CD4-positive, alpha-beta T cell treated with Interleukin-6 at 100 ng/mL for 8 hours (primary cell): ENCODE data around the gene TESK2.
"Not testable (repeated sequence)": the region's sequence is repeated elsewhere in the genome, so short reads cannot be mapped to it uniquely, and the experiment has no call there.

ENCODE experiments used
- DNase-seq: peaks from one replicate; pipeline ENCODE4 v3.0.0-alpha.2; 2020; ENCODE audit warnings: mixed read lengths, low spot score

Gene TESK2

GRCh38 chr1:45411510-45411899 lies 79.5 kb downstream of the TESK2 start:
- no peak for DNase-seq

GRCh38 chr1:45410850-45411509 lies 80.0 kb downstream of the TESK2 start:
- DNase-seq = no peak

DNA sequence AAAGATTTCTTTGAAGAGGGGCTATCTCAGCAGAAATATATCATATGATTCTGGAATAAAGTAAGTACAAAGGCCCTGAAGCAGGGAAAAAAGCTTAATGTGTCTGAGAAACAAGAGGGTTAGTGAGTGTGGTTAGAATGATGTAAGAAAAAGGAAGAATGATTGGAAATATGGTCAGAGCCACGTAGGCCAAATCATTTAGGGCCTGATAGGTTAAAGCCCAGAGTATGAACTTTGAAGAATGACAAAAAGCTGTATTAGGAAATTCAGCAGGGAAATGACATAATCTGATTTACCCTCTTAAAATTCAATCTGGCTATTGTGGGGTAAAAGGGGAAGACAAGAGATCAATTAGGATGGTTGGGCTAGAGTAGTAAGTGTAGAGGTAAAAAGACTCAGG lies 81.7 kb downstream of the TESK2 start:
- DNase-seq = no peak

DNA sequence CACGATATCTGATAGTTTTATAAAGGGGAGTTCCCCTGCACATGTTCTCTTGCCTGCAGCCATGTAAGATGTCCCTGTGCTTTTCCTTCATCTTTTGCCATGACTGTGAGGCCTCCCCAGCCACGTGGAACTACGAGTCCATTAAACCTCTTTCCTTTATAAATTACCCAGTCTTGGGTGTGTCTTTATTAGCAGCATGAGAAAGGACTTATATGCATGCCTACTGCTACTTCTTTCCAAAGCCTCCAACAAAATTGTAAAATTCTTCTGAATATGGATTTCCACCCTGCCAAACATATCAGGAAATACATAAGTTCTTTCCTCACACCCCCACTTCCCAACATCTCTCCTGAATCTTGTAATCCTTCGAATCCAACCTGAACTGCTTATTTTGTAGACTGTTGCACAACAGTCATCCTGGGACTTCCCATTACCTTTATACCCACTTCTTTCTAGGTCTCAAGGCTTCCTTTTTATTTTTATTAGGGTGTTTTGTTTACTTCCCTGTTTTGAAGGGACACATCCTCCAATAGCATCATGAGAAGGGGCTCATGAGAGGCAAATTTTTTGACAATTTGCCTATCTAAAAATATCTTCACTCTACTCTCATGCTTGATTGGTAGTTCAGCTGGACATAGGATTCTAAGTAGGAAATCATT lies 83.2 kb downstream of the TESK2 start:
- no peak for DNase-seq

DNA sequence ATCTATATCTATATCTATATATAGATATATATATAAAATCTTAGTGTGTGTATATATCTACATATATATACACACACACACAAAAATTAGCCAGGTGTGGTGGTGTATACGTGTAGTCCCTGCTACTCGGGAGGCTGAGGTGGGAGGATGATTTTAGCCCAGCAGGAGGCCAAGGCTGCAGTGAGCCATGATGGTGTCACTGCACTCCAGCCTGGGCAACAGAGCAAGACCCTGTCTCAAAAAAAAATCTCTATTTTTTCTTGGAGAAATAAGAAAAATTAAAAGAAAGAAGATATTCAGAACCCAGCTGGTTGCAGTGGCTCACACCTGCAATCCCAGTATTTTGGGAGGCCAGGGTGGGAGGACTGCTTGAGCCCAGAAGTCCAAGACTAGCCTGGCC lies 85.3 kb downstream of the TESK2 start:
- no peak for DNase-seq

DNA sequence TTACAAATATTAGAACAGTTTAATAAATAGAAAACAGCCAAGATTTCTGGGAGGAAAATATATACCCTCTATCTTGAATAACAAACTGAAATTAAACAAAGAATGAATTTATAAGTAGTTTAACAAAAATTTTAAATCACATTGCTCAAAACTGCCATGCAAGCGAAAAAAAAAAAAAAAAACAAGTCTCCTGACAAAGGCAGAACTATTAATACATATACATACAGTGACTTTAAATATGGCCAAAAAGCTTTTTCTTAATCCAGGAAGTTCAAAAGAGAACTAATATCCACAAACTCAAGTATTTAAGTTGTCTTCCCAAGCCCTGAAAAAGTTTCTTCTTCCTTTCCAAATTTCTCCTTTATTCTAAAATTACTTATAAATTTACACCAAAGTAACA lies 87.2 kb downstream of the TESK2 start:
- no peak for DNase-seq

DNA sequence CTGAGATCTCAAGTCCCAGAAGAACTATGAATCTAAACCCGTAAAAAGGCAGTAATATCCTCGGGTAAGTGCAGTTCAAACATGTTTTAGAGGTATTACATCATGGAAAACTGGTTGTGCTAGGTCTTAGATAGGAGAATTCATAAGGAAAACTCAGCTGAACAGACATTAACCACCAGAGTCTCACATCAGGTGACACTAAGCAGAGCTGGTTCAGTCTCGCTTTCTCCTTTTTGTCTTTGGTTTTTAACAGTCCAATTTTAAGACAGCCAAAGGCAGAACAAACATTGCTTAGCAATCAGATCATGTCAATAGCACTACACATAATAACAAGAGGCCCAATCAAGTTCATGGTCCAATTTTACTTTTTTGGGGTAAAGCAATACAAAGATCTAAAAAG lies 87.7 kb downstream of the TESK2 start:
- no peak for DNase-seq

GRCh38 chr1:45401524-45401923 lies 89.4 kb downstream of the TESK2 start:
- DNase-seq = no peak

DNA sequence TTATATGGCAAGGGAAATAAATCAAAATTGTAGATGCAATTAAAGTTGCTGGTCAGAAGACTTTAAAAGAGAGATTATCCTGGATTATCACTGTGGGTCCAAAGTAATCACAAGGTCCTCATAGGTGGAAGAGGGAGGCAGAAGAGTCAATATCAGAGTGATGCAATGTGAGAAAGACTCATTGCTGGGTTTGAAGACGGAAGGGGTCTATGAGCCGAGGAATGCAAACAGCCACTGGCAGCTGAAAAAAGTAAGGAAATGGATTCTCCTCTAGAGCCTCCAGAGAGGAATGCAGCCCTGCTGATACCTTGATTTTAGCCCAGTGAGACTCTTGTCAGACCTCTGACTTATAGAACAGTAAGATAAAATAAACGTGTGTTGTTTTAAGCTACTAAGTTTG lies 90.9 kb downstream of the TESK2 start:
- DNase-seq = no peak

DNA sequence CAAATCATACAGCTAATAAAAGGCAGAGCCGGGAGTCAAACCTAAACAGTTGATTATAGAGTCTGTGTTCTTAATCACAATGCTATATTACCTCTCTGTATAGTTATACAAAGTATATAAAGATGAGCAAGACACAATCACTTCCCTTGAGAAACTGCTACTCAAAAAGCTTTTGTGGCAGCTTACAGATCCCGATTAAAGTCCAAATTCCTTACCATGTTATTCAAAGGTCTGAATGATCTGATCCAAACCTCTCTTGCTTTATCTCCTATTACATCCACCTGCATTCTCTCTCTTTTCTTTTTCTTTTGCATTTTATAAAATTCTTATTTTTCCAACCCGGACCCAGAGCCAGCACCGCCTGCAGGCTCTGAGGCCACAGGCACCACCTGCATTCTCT lies 93.7 kb downstream of the TESK2 start:
- DNase-seq = no peak

GRCh38 chr1:45395582-45395981 lies 95.4 kb downstream of the TESK2 start:
- DNase-seq = no peak

DNA sequence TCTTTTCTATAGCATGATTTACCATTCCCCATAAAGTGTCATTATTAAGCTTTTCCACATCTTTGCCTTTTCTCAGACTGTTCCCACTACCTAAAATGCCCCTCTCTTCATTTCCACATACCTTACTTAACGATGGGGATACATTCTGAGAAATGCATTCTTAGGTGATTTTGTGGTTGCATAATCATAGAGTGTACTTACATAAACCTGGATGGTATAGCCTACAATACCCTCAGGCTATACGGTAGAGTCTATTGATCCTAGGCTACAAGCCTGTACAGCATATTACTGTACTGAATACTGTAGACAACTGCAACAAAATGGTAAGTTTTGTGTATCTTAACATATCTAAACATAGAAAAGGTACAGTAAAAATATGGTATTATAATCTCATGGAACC lies 95.9 kb downstream of the TESK2 start:
- no peak for DNase-seq

DNA sequence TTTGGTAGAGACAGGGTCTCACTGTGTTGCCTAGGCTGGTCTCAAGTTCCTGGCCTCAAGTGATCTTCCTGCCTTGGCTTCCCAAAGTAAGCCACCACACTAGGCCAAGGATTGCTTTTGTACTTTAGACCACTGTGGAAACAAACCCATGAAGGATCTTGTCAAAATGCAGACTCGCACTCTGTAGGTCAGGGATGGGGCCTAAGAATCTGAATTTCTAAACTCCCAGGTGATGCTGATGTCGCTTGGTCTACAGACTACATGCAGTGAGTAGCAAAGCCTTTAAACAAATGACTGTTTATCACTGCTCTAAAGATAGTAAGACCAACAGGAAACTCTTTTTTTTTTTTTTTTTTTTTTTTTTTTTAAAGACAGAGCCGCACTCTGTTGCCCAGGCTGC lies 96.6 kb downstream of the TESK2 start:
- DNase-seq = no peak

DNA sequence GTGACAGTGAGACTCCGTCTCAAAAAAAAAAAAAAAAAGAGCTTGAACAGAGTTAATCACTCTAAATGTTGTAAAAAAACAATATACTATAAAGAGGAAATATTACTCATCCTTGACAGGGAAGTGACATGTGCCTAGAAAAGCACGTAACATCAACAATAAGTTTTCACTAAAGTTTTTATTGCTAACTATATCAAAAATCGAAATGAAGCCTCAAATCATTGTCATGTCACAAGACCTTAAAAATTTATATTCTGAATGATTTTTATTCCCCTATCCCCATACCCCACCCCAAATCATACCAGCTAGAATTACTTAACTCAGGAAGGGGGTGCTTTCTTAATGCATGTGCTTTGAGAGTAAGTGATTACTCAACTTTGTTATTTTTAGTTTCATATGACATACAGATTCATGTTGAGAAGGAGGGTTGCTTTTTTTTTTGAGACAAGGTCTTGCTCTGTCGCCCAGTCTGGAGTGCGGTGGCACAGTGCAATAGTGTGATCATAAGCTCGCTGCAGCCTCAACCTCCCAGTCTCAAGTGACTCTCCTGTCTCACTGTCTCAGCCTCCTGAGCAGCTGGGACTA lies 97.2 kb downstream of the TESK2 start:
- no peak for DNase-seq

DNA sequence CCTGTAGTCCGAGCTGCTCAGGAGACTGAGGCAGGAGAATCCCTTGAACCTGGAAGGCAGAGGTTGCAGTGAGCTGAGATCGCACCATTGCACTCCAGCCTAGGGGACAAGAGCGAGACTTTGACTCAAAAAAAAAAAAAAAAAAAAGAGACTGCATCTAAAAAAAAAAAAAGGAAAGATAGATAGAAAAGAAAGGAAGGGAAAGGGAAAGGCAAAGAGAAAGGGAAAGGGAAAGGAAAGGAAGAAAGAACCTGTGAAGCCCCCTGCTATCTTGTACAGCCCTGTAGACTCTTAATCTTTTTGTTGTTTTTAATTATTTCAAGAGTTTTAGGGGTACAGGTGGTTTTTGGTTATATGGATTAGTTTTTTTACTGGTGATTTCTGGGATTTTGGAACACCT lies 104.7 kb downstream of the TESK2 start:
- no peak for DNase-seq

DNA sequence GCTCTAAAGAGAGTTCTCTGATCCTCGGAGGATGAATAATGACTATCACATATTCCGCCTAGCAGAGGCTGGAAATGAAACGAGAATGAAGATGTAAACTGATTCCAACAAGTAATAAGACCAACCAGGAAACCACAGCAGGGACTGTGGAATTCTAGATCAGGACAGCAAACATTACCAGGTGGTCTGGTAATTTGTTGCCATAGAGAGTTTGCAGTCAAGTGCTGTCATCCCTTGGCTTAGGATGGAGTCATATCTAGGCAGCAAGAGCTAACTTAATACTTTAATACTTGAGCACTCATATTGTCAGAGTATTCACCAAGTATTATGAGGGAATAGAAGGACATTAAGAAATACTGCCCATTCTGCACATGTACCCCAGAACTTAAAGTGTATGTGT lies 105.7 kb downstream of the TESK2 start:
- no peak for DNase-seq

GRCh38 chr1:45384213-45384612 lies 106.8 kb downstream of the TESK2 start:
- not testable (repeated sequence) for DNase-seq

DNA sequence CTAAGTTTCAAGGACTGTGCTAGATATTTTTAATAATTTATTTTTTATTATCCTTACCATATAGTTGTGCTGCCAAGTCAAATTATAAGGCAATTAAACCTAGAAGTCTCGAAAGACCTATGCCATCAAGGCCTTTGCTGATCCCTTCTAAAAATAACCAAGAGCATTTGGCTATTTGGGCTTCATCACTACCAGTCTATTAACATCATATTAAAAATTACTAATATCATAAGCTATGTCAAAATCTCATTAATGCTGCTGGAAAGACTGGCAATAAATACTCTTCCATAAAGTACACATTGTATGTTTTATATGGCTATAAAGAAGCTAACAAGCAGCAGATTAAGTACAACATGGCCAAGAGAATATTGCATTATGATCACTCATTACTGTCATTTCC lies 107.8 kb downstream of the TESK2 start:
- DNase-seq = no peak

GRCh38 chr1:45381243-45381642 lies 109.7 kb downstream of the TESK2 start:
- DNase-seq = no peak

GRCh38 chr1:45380730-45381129 lies 110.2 kb downstream of the TESK2 start:
- DNase-seq = no peak

- no peak for DNase-seq
These were observed 110.8 kb downstream of the TESK2 start for GRCh38 chr1:45380125-45380524.

GRCh38 chr1:45379524-45379923 lies 111.4 kb downstream of the TESK2 start:
- no peak for DNase-seq

DNA sequence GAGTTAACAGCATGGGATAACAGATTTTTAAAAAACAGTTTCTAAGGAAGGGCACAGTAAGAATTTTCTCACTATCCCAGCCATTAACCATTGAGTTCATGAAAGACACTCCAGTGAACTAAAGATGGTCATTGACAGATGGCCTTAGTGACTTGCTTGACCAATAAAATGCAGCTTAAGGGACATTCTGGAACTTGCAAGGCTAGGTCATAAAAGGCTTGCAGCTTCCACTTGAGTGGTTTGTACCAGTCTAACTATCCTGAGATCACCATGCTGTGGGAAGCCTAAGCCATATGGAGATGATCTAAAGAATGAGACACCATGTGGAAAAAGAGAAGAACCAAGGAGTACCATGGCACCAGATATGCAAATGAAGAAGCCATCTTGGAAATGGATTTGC lies 112.8 kb downstream of the TESK2 start:
- DNase-seq = no peak
